ENCODE results near the gene ANKS1B.

ANKS1B gene

GRCh38 chr12:99861731-99862130, 123.0 kb downstream of the ANKS1B start:
- Histone ChIP-seq H3K4me1 (ENCODE audit: control insufficient read depth, insufficient read depth, low read length) (no peaks in the 10 kb centered on the region), H3K4me3 (ENCODE audit: low read depth, low read length) (no peak overlapping the region), H3K27me3 (ENCODE audit: control insufficient read depth, insufficient read depth, low read length) (no peaks in the 10 kb centered on the region), H3K9ac (ENCODE audit: low read length) (no peak overlapping the region), H3K9me3 (ENCODE audit: control insufficient read depth, insufficient read depth, low read depth, low read length) (no peaks in the 10 kb centered on the region), H3K27ac (ENCODE audit: low read depth, low read length) (no peak overlapping the region), H3K36me3 (ENCODE audit: control insufficient read depth, insufficient read depth, low read length) (no peaks in the 10 kb centered on the region)

GRCh38 chr12:99859126-99859525, 125.6 kb downstream of the ANKS1B start:
- Histone ChIP-seq H3K27me3 (ENCODE audit: control insufficient read depth, insufficient read depth, low read length) (no peaks in the 10 kb centered on the region), H3K9ac (ENCODE audit: low read length) (no peak overlapping the region), H3K9me3 (ENCODE audit: control insufficient read depth, insufficient read depth, low read depth, low read length) (no peaks in the 10 kb centered on the region), H3K4me1 (ENCODE audit: control insufficient read depth, insufficient read depth, low read length) (no peaks in the 10 kb centered on the region), H3K4me3 (ENCODE audit: low read depth, low read length) (no peak overlapping the region), H3K27ac (ENCODE audit: low read depth, low read length) (no peak overlapping the region), H3K36me3 (ENCODE audit: control insufficient read depth, insufficient read depth, low read length) (no peaks in the 10 kb centered on the region)

DNA sequence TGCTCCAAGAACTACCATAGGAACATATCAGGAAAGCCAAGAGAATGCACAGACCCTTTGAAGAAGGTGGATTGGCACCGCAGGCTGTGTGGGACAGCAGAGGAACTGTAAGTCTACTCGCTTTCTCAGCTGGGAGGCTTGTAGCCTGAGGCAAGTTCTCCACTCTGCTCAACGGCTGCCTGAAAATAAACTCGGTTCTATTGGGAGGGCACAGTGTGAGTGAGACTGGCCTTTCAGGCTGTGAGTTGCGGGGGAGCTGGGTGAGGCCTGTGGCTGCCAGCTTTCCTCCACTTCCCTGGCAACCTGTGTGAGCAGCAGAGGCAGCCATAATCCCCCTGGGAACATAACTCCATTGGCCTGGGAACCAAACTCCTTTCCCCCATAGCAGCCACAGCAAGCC, 132.1 kb downstream of the ANKS1B start:
- no peaks in the 10 kb centered on the region for H3K27me3 ChIP-seq (ENCODE audit: control insufficient read depth, insufficient read depth, low read length)
- no peak overlapping the region for H3K27ac ChIP-seq (ENCODE audit: low read depth, low read length)
- no peak overlapping the region for H3K9ac ChIP-seq (ENCODE audit: low read length)
- no peaks in the 10 kb centered on the region for H3K4me1 ChIP-seq (ENCODE audit: control insufficient read depth, insufficient read depth, low read length)
- H3K36me3 ChIP-seq (ENCODE audit: control insufficient read depth, insufficient read depth, low read length) = no peaks in the 10 kb centered on the region
- H3K9me3 ChIP-seq (ENCODE audit: control insufficient read depth, insufficient read depth, low read depth, low read length) = no peaks in the 10 kb centered on the region
- no peak overlapping the region for H3K4me3 ChIP-seq (ENCODE audit: low read depth, low read length)

GRCh38 chr12:99847936-99848335, 136.8 kb downstream of the ANKS1B start:
- Histone ChIP-seq H3K9me3 (ENCODE audit: control insufficient read depth, insufficient read depth, low read depth, low read length) (no peaks in the 10 kb centered on the region), H3K4me3 (ENCODE audit: low read depth, low read length) (no peak overlapping the region), H3K9ac (ENCODE audit: low read length) (no peak overlapping the region), H3K27ac (ENCODE audit: low read depth, low read length) (no peak overlapping the region), H3K4me1 (ENCODE audit: control insufficient read depth, insufficient read depth, low read length) (no peaks in the 10 kb centered on the region), H3K27me3 (ENCODE audit: control insufficient read depth, insufficient read depth, low read length) (no peaks in the 10 kb centered on the region), H3K36me3 (ENCODE audit: control insufficient read depth, insufficient read depth, low read length) (no peaks in the 10 kb centered on the region)

GRCh38 chr12:99834710-99835109, 150.0 kb downstream of the ANKS1B start:
- Histone ChIP-seq H3K27me3 (ENCODE audit: control insufficient read depth, insufficient read depth, low read length) (no peaks in the 10 kb centered on the region), H3K36me3 (ENCODE audit: control insufficient read depth, insufficient read depth, low read length) (no peaks in the 10 kb centered on the region), H3K4me3 (ENCODE audit: low read depth, low read length) (no peak overlapping the region), H3K4me1 (ENCODE audit: control insufficient read depth, insufficient read depth, low read length) (0 out of 2 replicates have a peak, but pooled peaks cover 4% of the 10 kb centered on the region), H3K9ac (ENCODE audit: low read length) (no peak overlapping the region), H3K27ac (ENCODE audit: low read depth, low read length) (no peak overlapping the region), H3K9me3 (ENCODE audit: control insufficient read depth, insufficient read depth, low read depth, low read length) (no peaks in the 10 kb centered on the region)

DNA sequence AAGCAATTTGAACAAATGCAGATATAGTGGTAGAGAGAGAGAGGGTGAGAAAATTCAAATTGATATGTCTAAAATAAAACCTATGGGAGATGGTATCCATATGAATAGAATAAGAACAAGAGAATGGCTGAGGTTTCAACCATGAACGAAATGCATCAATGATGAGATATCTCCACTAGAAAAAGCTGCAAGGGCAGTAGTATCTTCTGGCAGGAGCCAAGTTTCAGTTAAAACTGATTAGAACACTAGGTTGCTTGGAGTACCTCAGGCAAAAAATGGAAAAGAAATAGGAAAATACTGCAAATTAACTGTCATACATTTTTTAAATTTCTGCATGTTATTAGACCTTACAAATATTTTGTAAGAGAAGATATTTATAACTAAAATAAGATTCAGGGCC, 151.3 kb downstream of the ANKS1B start:
- H3K9ac ChIP-seq (ENCODE audit: low read length) = no peak overlapping the region
- H3K4me3 ChIP-seq (ENCODE audit: low read depth, low read length) = no peak overlapping the region
- H3K9me3 ChIP-seq (ENCODE audit: control insufficient read depth, insufficient read depth, low read depth, low read length) = no peaks in the 10 kb centered on the region
- no peaks in the 10 kb centered on the region for H3K36me3 ChIP-seq (ENCODE audit: control insufficient read depth, insufficient read depth, low read length)
- H3K27me3 ChIP-seq (ENCODE audit: control insufficient read depth, insufficient read depth, low read length) = no peaks in the 10 kb centered on the region
- H3K27ac ChIP-seq (ENCODE audit: low read depth, low read length) = no peak overlapping the region
- H3K4me1 ChIP-seq (ENCODE audit: control insufficient read depth, insufficient read depth, low read length) = 0 out of 2 replicates have a peak, but pooled peaks cover 4% of the 10 kb centered on the region

- no peaks in the 10 kb centered on the region for H3K27me3 ChIP-seq (ENCODE audit: control insufficient read depth, insufficient read depth, low read length)
- no peaks in the 10 kb centered on the region for H3K9me3 ChIP-seq (ENCODE audit: control insufficient read depth, insufficient read depth, low read depth, low read length)
- H3K4me3 ChIP-seq (ENCODE audit: low read depth, low read length) = no peak overlapping the region
- H3K9ac ChIP-seq (ENCODE audit: low read length) = no peak overlapping the region
- no peaks in the 10 kb centered on the region for H3K4me1 ChIP-seq (ENCODE audit: control insufficient read depth, insufficient read depth, low read length)
- no peak overlapping the region for H3K27ac ChIP-seq (ENCODE audit: low read depth, low read length)
- no peaks in the 10 kb centered on the region for H3K36me3 ChIP-seq (ENCODE audit: control insufficient read depth, insufficient read depth, low read length)
These were observed 159.7 kb downstream of the ANKS1B start for GRCh38 chr12:99824900-99825542.

DNA sequence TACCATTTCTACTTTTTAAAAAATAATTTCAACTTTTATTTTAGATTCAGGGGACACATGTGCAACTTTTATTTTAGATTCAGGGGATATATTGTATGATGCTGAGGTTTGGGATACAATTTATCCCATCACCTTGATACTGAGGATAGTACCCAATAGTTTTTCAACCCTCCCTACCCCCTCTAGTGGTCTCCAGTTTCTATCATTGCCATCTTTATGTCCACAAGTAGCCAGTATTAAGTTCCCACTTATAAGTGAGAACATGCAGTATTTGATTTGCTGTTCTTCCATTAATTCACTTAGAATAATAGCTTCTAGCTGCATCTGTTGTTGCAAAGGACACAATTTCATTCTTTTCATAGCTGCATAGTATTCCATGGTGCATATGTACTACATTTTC, 162.5 kb downstream of the ANKS1B start:
- no peaks in the 10 kb centered on the region for H3K36me3 ChIP-seq (ENCODE audit: control insufficient read depth, insufficient read depth, low read length)

GRCh38 chr12:99810718-99811593, 173.8 kb downstream of the ANKS1B start:
- Histone ChIP-seq H3K27me3 (ENCODE audit: control insufficient read depth, insufficient read depth, low read length) (no peaks in the 10 kb centered on the region), H3K9me3 (ENCODE audit: control insufficient read depth, insufficient read depth, low read depth, low read length) (no peaks in the 10 kb centered on the region), H3K27ac (ENCODE audit: low read depth, low read length) (no peak overlapping the region), H3K9ac (ENCODE audit: low read length) (no peak overlapping the region), H3K4me1 (ENCODE audit: control insufficient read depth, insufficient read depth, low read length) (no peaks in the 10 kb centered on the region), H3K4me3 (ENCODE audit: low read depth, low read length) (no peak overlapping the region), H3K36me3 (ENCODE audit: control insufficient read depth, insufficient read depth, low read length) (no peaks in the 10 kb centered on the region)

More for the DNA sequence above, 162.5 kb downstream of the ANKS1B start:
- Histone ChIP-seq H3K4me1 (ENCODE audit: control insufficient read depth, insufficient read depth, low read length) (no peaks in the 10 kb centered on the region), H3K9me3 (ENCODE audit: control insufficient read depth, insufficient read depth, low read depth, low read length) (no peaks in the 10 kb centered on the region), H3K4me3 (ENCODE audit: low read depth, low read length) (no peak overlapping the region), H3K27ac (ENCODE audit: low read depth, low read length) (no peak overlapping the region), H3K9ac (ENCODE audit: low read length) (no peak overlapping the region), H3K27me3 (ENCODE audit: control insufficient read depth, insufficient read depth, low read length) (no peaks in the 10 kb centered on the region)

DNA sequence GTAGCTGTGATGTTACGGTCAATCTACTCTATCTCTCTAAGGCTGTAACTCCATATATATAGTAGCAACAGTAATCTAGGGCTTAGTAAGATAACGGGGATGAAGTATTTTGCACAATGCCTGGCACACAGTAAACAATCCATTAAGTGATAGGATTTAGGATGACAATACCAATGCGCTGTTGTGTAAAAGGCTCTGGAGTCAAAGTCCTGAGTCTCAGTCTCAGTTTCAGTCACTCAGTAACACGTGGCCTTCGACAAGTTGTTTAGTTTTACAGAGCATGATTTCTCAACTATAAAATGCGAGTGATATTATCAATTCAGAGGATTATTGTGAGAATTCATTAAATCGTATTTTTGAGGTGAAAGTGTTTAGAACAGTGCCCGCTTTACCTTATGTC, 174.8 kb downstream of the ANKS1B start:
- Histone ChIP-seq H3K36me3 (ENCODE audit: control insufficient read depth, insufficient read depth, low read length) (no peaks in the 10 kb centered on the region), H3K9me3 (ENCODE audit: control insufficient read depth, insufficient read depth, low read depth, low read length) (no peaks in the 10 kb centered on the region), H3K9ac (ENCODE audit: low read length) (no peak overlapping the region), H3K4me1 (ENCODE audit: control insufficient read depth, insufficient read depth, low read length) (no peaks in the 10 kb centered on the region), H3K27me3 (ENCODE audit: control insufficient read depth, insufficient read depth, low read length) (no peaks in the 10 kb centered on the region), H3K4me3 (ENCODE audit: low read depth, low read length) (no peak overlapping the region), H3K27ac (ENCODE audit: low read depth, low read length) (no peak overlapping the region)

- no peak overlapping the region for H3K4me3 ChIP-seq (ENCODE audit: low read depth, low read length)
- no peak overlapping the region for H3K9ac ChIP-seq (ENCODE audit: low read length)
- no peaks in the 10 kb centered on the region for H3K4me1 ChIP-seq (ENCODE audit: control insufficient read depth, insufficient read depth, low read length)
- H3K27ac ChIP-seq (ENCODE audit: low read depth, low read length) = no peak overlapping the region
- no peaks in the 10 kb centered on the region for H3K27me3 ChIP-seq (ENCODE audit: control insufficient read depth, insufficient read depth, low read length)
- H3K36me3 ChIP-seq (ENCODE audit: control insufficient read depth, insufficient read depth, low read length) = no peaks in the 10 kb centered on the region
- H3K9me3 ChIP-seq (ENCODE audit: control insufficient read depth, insufficient read depth, low read depth, low read length) = no peaks in the 10 kb centered on the region
These were observed 178.4 kb downstream of the ANKS1B start for GRCh38 chr12:99806304-99806703.
